Brain microvascular endothelial cell (primary cell): Measurements from ENCODE around the gene THSD8.

ENCODE experiments used
- DNase-seq: peaks from one replicate; pipeline ENCODE4 v3.0.0-alpha.2; 2020
- H3K27ac ChIP-seq: fragments of 250-450 bp; sonication (Bioruptor Pico); 2 replicates; pipeline ENCODE4 v1.5.1; 2020; ENCODE audit warnings: mild to moderate bottlenecking, moderate library complexity
- H3K27me3 ChIP-seq: fragments of 250-450 bp; sonication (Bioruptor Pico); replicated peaks from 2 replicates; pipeline ENCODE4 v1.5.1; 2020; ENCODE audit warnings: mild to moderate bottlenecking
- H3K36me3 ChIP-seq: fragments of 250-450 bp; sonication (Bioruptor Pico); replicated peaks from 2 replicates; pipeline ENCODE4 v1.5.1; 2020; ENCODE audit warnings: mild to moderate bottlenecking
- H3K4me3 ChIP-seq: 2 replicates; pipeline ENCODE4 v1.5.1; 2011; ENCODE audit warnings: low read depth, mild to moderate bottlenecking, control low read depth, low read length, moderate library complexity
- CTCF ChIP-seq: IDR thresholded peaks from 2 replicates; pipeline ENCODE4 v1.5.1; 2011; ENCODE audit warnings: low read depth, mild to moderate bottlenecking, moderate library complexity, low read length, control low read depth, inconsistent platforms; ENCODE audit errors: missing control alignments
- in situ Hi-C: cut with HindIII; loops from 2 replicates; pipeline ENCODE4 v1.10.0; 2017; ENCODE audit warnings: low sequenced_read_pairs, low pct_ligation_motif_present

The THSD8 gene

DNA sequence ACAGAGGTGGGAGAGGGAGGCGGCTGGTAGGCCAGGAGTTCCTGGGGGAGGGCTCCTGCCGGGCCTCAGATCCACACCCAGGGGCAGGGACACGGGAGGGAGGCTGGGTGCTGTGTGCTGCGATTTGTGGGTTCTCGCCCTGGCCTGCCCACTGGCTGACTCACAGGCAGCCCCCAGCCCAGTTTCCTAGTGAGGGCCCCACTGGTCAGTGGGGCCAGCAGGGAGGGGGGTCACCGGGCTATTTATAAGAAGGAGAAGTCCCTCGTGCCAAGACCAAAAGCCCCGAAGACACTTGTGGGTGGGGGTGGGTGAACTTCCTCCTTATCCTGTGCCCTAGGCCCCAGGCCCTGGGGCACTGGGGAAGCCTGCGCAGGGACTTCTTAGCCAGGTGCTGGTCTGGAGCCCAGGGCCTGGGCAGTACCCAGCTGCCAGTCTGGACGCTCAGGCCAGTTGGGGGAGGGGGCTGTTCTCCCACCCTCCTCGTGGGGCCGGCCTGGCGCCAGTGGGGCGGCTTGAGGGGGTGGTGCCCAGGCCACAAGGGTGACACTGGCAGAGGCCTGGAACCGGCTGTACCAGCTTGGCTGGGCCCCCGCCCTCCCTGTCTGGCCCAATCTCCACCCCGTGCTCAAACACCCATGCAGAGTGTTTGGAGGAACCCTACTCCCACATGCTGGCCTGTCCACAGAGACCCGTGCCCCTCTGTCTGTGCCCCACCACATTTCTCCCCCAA is 15.6 kb upstream of the THSD8 start:
- H3K36me3 ChIP-seq = no peaks in the 10 kb centered on the region
- DNase-seq = no peak
- in situ Hi-C loops = no loop called here
- H3K27ac ChIP-seq = no peak overlapping the region
- no peaks in the 10 kb centered on the region for H3K27me3 ChIP-seq
- TF ChIP-seq CTCF = no peak
- no peak overlapping the region for H3K4me3 ChIP-seq

GRCh38 chr19:12786952-12787351 is 14.9 kb upstream of the THSD8 start:
- no peaks in the 10 kb centered on the region for H3K36me3 ChIP-seq
- no peak overlapping the region for H3K4me3 ChIP-seq
- no peaks in the 10 kb centered on the region for H3K27me3 ChIP-seq
- TF ChIP-seq CTCF = no peak
- no peak overlapping the region for H3K27ac ChIP-seq
- no peak for DNase-seq
- in situ Hi-C loops = no loop called here

- H3K27me3 ChIP-seq = no peaks in the 10 kb centered on the region
- no peak overlapping the region for H3K27ac ChIP-seq
- TF ChIP-seq CTCF = no peak
- H3K4me3 ChIP-seq = no peak overlapping the region
- no peak for DNase-seq
- no peaks in the 10 kb centered on the region for H3K36me3 ChIP-seq
- in situ Hi-C loops = no loop called here
These were observed 14.4 kb upstream of the THSD8 start for GRCh38 chr19:12787458-12787857.

DNA sequence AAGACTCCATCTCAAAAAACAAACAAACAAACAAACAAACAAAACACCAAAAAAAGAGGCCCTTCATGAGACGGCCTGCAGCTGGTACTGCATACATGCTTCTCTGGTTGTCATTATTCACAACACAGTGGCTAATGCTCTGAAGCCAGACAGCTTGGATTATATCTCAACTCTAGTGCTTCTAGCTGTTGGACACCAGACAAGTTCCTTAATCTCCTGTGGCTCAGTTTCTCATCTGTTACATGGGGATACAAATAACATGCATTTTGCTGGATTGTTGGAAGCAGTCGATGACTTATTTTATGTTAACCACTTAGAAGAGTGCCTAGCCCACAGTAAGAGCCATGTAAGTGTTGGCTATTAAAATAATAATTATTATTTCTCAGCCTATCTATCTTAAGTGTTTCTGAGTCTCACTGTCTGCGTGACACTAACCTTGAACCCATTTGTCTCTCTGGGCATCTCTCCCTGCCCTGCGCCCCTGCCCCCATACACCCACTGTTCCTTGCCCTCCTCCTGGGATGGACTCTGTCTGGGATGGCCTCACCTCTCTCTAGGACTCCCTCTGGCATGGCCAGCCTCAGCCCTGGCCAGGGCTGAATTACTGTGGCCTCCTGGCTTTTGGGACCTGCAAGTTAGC is 13.7 kb upstream of the THSD8 start:
- TF ChIP-seq CTCF = no peak
- DNase-seq = no peak
- no peaks in the 10 kb centered on the region for H3K27me3 ChIP-seq
- peaks cover 2% of the 10 kb centered on the region for H3K36me3 ChIP-seq
- in situ Hi-C loops = no loop called here
- peak overlapping the region; percentile 89 for H3K27ac ChIP-seq
- H3K4me3 ChIP-seq = no peak overlapping the region

DNA sequence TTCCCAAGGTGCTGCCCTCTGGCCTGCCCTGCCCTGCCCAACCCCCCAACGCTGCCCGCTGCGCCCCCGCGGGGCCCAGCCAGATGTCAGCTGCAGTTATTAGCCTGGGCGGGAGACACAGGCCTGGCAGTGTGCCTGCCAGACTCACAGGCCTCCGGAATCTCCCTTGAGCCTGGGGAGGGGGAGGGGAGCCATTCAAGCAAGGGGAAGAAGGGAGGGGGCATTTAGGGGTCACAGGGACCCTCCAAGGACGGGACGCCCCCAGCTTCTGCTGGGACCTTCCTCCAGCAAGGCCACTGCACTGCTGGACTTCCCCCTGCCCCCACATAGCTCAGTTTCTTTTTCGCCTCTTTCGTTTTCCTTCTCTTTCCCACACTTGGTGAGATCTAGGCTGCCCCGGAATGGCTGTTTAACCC is 13.2 kb upstream of the THSD8 start:
- Histone ChIP-seq H3K27me3 (no peaks in the 10 kb centered on the region), H3K36me3 (peaks cover 2% of the 10 kb centered on the region), H3K27ac (peak overlapping the region; percentile 89), H3K4me3 (peak overlapping the region; percentile 37)
- no peak for TF ChIP-seq CTCF
- in situ Hi-C loops = no loop called here
- DNase-seq = peak; percentile 67
